Measurements from ENCODE around the gene TOMM40.
A peak's percentile ranks its signal among the peaks of the same experiment; 100 is the strongest.

TOMM40 gene

GRCh38 chr19:44889830-44890365 is 1.2 kb upstream of the TOMM40 start:
- H3K27ac ChIP-seq: no peak overlapping the region
- peak overlapping the region; percentile 78 for H3K4me3 ChIP-seq
- TF ChIP-seq, protein P1, sequence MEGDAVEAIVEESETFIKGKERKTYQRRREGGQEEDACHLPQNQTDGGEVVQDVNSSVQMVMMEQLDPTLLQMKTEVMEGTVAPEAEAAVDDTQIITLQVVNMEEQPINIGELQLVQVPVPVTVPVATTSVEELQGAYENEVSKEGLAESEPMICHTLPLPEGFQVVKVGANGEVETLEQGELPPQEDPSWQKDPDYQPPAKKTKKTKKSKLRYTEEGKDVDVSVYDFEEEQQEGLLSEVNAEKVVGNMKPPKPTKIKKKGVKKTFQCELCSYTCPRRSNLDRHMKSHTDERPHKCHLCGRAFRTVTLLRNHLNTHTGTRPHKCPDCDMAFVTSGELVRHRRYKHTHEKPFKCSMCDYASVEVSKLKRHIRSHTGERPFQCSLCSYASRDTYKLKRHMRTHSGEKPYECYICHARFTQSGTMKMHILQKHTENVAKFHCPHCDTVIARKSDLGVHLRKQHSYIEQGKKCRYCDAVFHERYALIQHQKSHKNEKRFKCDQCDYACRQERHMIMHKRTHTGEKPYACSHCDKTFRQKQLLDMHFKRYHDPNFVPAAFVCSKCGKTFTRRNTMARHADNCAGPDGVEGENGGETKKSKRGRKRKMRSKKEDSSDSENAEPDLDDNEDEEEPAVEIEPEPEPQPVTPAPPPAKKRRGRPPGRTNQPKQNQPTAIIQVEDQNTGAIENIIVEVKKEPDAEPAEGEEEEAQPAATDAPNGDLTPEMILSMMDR (IDR thresholded peaks at IDR 0.05): no peak
- DNase-seq (ENCODE audit: low spot score): peak; percentile 82

DNA sequence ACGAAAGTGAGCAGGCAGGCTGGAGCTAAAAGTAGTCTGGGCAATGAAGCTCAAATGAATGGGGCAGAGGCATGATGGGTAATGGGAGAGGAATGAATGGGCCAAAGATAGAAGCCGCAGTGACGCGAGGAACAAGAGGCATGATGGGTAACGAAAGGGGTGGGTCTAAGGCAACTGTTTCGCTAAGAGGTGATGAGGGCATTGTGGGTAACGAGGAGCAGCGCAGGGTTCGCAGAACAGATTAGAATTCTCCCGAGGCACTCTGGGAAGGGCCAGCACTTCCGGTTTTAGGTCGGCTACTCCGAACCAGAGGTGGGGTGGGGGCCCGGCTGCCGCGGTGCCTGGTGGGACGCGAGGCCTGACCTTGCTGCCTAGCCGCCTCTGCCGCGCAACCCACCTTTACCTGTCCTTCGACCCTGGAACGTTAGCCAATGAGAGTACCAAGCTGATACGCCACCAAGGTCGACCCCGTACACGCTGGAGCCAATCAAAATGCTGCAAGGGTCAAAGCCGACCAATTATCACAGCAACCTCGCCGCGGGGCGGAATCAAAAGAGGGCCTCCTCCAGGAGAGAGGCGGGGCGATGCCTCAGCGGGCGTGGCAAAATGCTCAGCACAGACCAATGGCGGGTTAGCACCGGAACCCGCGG is 563 bp upstream of the TOMM40 start:
- Histone ChIP-seq H3K27ac (peak overlapping the region; percentile 95 to 99), H3K4me3 (peak overlapping the region; percentile 78)
- TF ChIP-seq, protein P1 (IDR thresholded peaks at IDR 0.05): no peak
- DNase-seq (ENCODE audit: low spot score): no peak

GRCh38 chr19:44892932-44893331 is 1.9 kb downstream of the TOMM40 start:
- Histone ChIP-seq H3K4me3 (no peak overlapping the region), H3K27ac (no peak overlapping the region)
- TF ChIP-seq, protein P1 (IDR thresholded peaks at IDR 0.05): no peak
- DNase-seq (ENCODE audit: low spot score): no peak

DNA sequence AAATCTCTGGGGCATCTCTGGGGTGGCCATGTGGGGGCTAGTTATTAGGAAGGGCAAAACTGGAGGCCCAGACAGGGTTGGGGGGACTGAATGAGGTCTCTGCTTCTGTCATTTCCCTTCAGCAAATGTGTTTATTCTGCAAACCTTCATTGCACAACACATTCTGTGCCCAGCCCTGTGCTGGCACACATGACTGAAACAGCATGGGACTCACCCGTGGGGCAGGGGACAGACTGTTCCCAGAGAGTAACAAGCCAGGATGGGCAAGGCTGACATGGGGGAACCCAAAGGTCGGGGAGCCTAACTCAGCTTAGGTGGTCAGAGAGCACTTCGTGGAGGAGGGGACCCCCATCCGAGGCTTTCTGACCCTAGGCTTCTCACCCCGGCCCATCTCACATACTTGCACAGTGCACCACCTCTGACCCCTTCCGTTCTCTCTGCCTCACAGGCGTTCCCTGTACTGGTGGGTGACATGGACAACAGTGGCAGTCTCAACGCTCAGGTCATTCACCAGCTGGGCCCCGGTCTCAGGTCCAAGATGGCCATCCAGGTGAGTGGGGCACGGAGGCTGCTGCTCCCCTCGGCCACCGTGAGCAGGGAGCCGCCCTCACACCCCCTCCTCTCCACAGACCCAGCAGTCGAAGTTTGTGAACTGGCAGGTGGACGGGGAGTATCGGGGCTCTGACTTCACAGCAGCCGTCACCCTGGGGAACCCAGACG is 2.4 kb downstream of the TOMM40 start:
- Histone ChIP-seq H3K4me3 (no peak overlapping the region), H3K27ac (no peak overlapping the region)
- TF ChIP-seq, protein P1 (IDR thresholded peaks at IDR 0.05): no peak
- DNase-seq (ENCODE audit: low spot score): no peak

- TF ChIP-seq, protein P1 (IDR thresholded peaks at IDR 0.05): no peak
- no peak for DNase-seq (ENCODE audit: low spot score)
- H3K27ac ChIP-seq: no peak overlapping the region
- no peak overlapping the region for H3K4me3 ChIP-seq
Measured at GRCh38 chr19:44894052-44894400, 3.0 kb downstream of the TOMM40 start.

DNA sequence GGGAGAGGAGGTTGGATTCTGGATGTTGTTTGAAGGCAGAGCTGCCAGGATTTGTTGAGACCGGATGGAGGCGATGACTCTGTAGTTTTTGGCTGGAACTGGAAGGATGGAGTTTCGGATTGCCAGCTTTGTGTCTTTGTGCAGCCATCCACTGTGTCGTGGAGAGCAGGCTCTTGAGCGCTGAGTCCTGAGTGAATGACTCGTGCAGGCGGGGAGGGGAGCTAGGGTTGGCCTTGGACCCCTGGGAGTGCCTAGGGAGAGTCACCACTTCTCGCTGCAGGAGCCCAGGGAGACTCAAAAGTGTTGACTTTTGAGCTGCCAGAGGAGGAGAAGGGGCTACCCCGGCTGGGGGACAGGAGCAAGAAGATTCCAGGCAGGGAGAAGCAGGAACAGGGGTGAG is 3.9 kb downstream of the TOMM40 start:
- no peak overlapping the region for H3K4me3 ChIP-seq
- TF ChIP-seq, protein P1 (IDR thresholded peaks at IDR 0.05): no peak
- no peak overlapping the region for H3K27ac ChIP-seq
- no peak for DNase-seq (ENCODE audit: low spot score)

- TF ChIP-seq, protein P1 (IDR thresholded peaks at IDR 0.05): no peak
- Histone ChIP-seq H3K4me3 (no peak overlapping the region), H3K27ac (no peak overlapping the region)
- no peak for DNase-seq (ENCODE audit: low spot score)
Measured at GRCh38 chr19:44897835-44898234, 6.8 kb downstream of the TOMM40 start.

Data from coronary artery (tissue), 2 donors.